HEK293 (cell line): ENCODE data around the gene AFDN.

ENCODE experiments used
- BCL11B ChIP-seq: fragments of 450-650 bp; formaldehyde crosslinking; IDR thresholded peaks from 2 replicates; pipeline ENCODE4 v1.5.1; 2016; ENCODE audit warnings: low read depth, missing biosample characterization, missing genetic modification characterization
- ZNF416 ChIP-seq: fragments of 450-650 bp; formaldehyde crosslinking; IDR thresholded peaks from 2 replicates; pipeline ENCODE4 v1.5.1; 2016; ENCODE audit warnings: missing biosample characterization, missing genetic modification characterization
- TF ChIP-seq, protein P1 (sequence below): fragments of 450-650 bp; formaldehyde crosslinking; optimal IDR thresholded peaks from 2 replicates; pipeline ENCODE3; 2016; ENCODE audit warnings: missing biosample characterization, mild to moderate bottlenecking, missing genetic modification characterization

DNA sequence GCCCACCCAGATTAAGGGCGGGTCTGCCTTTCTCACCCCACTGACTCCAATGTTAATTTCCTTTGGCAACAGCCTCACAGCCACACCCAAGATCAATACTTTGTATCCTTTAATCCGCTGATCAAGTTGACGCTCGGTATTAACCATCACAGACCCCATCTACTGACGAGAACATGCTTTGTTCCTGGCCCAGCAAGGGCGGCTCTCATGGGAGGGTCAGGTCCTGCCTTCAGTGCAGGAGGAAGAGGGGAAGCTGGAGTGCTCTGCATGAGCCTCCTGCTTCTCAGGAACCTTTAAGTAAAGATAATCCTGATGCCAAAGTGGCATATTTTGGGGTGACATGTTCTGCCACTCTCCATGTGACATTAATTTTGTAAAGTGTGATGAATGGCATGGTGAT, 179.1 kb downstream of the AFDN start:
- TF ChIP-seq ZNF416: no peak
- TF ChIP-seq, protein P1, sequence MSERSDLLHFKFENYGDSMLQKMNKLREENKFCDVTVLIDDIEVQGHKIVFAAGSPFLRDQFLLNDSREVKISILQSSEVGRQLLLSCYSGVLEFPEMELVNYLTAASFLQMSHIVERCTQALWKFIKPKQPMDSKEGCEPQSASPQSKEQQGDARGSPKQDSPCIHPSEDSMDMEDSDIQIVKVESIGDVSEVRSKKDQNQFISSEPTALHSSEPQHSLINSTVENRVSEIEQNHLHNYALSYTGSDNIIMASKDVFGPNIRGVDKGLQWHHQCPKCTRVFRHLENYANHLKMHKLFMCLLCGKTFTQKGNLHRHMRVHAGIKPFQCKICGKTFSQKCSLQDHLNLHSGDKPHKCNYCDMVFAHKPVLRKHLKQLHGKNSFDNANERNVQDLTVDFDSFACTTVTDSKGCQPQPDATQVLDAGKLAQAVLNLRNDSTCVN (tag by site-specific recombination): no peak
- TF ChIP-seq BCL11B (tag by site-specific recombination): no peak
